Adrenal gland (tissue), 19 donors: ENCODE results near the gene POLE3. TPM values are rescaled to one million over a fixed set of nuclear protein-coding genes. Genes with fewer than 3 reads are reported as not detected.

ENCODE experiments used
- DNase-seq, 7 donors: peaks; one replicate each; pipeline ENCODE4 v3.0.0-alpha.2; 2019 to 2020
- H3K27ac ChIP-seq, 5 donors: fragments of 200-600 bp; sonication (generic) in 4 of 5; 1 replicate in 3 of 5; 2 replicates in 2 of 5; pipeline versions ENCODE4 v1.5.1 to v1.8.0; 2016 to 2020; ENCODE audit warnings: mild to moderate bottlenecking in 1 of 5
- H3K27me3 ChIP-seq: fragments of 200-600 bp; 2 replicates; pipeline ENCODE4 v1.8.0; 2021
- H3K36me3 ChIP-seq, 2 donors: fragments of 200-600 bp; replicated peaks in 1 of 2; 1 replicate in 1 of 2; 2 replicates in 1 of 2; pipeline versions ENCODE4 v1.5.1 to v1.8.0; 2018 to 2022
- H3K4me1 ChIP-seq, 2 donors: fragments of 200-600 bp; replicated peaks in 1 of 2; 1 replicate in 1 of 2; 2 replicates in 1 of 2; pipeline versions ENCODE4 v1.5.1 to v1.8.0; 2018 to 2021
- H3K4me3 ChIP-seq, 4 donors: fragments of 200-600 bp; sonication (generic) in 3 of 4; one replicate each; pipeline ENCODE4 v1.5.1; 2016 to 2018
- H3K9me3 ChIP-seq, 3 donors: fragments of 200-600 bp; sonication (generic) in 1 of 3; replicated peaks in 1 of 3; 1 replicate in 2 of 3; 2 replicates in 1 of 3; pipeline versions ENCODE4 v1.5.1 to v1.8.0; 2016 to 2021
- POLR2A ChIP-seq, 2 donors: fragments of 450-650 bp; IDR thresholded peaks; one replicate each; pipeline ENCODE4 v1.6.1; 2017; ENCODE audit warnings: antibody characterized with exemption in 2 of 2, mild to moderate bottlenecking in 2 of 2, moderate library complexity in 1 of 2
- WGBS, 4 donors: extraction: QIAGEN DNeasy Blood & Tissue Kit in 2 of 4; methylation state at CpG; one replicate each; pipeline versions ENCODE4 v1.1.5 to v1.1.7; 2013 to 2017; 5-methylcytosine and 5-hydroxymethylcytosine counted together
- intact Hi-C, 2 donors: fragments of 100-400 bp; cut with DNase I; formaldehyde crosslinking; loops; one replicate each; pipeline versions ENCODE4 v1.14.1 to v1.15.0; 2022 to 2023
- long read RNA-seq, 10 donors: library from polyadenylated mRNA in 3 of 10; unstranded in 2 of 10; stranded (forward) in 1 of 10; transcript quantifications; one replicate each; pipeline ENCODE4 v2.0.0 and lab custom pipeline, GENCODE V29; 2021 to 2026
- polyA plus RNA-seq, 3 donors: library from polyadenylated mRNA; stranded (reverse); fragments of 200-250 nt in 2 of 3; fragments of 350-450 nt in 1 of 3; fragmentation: Illumina TruSeq in 1 of 3; extraction: RNeasy Lipid Tissue Mini Kit (QIAGEN cat#74804) in 1 of 3; gene quantifications; one replicate each; pipeline ENCODE4 v1.2.3, GENCODE V29; 2013 to 2014
- total RNA-seq, 9 donors: library from RNA; depleted of rRNA in 4 of 9; stranded (reverse); fragments of >200 nt in 4 of 9; fragments of 120-200 nt in 1 of 9; fragmentation: NEBNext Ultra II Directional in 1 of 9; extraction: Animal tissue kit (Norgen Biotek cat#: 25700) in 1 of 9; gene quantifications; one replicate each; pipeline versions ENCODE4 v1.1.0 to v1.2.4, GENCODE V29; 2013 to 2023
- TF ChIP-seq, protein P1 (sequence below), 6 experiments: fragments of 450-650 bp in 4 of 6; fragments of 200-600 bp in 2 of 6; sonication (generic) in 1 of 6; IDR thresholded peaks; 1 replicate in 5 of 6; 2 replicates in 1 of 6; pipeline versions ENCODE4 v1.5.1 to v1.8.0; 2016 to 2021; ENCODE audit warnings: antibody characterized with exemption in 6 of 6, mild to moderate bottlenecking in 2 of 6, moderate library complexity in 1 of 6
- donor health status: healthy with polysubstance abuse.
- donor health status: Bipolar disorder and iron deficiency.
- donor health status: DM: yes; HTN: yes; CAD: no.
- donor health status: DM: no; HTN: no; CAD: no.
- donor health status: DM: no; HTN: no; CAD: no.
- donor health status: DM: yes; HTN: yes; CAD: no.

The POLE3 gene
- total RNA-seq (10 to 100 TPM; 40.2 to 73.5 (median 43.5) TPM), polyA plus RNA-seq (10 to 100 TPM; 14.9 to 79.1 (median 23.6) TPM)
- long read RNA-seq, donor 1, transcript POLE3-201 (4 exons, 2,109 nt) = major isoform, 34 of 34 reads
- long read RNA-seq, donor 1, partial matches to known transcripts = 0 of 34 reads
- long read RNA-seq, donor 1, other reads (novel, unspliced or antisense) = 0 of 34 reads
- long read RNA-seq, donor 2, transcript POLE3-201 (4 exons, 2,109 nt) = major isoform, 12 of 13 reads
- long read RNA-seq, donor 2, partial matches to known transcripts = 0 of 13 reads
- long read RNA-seq, donor 2, other reads (novel, unspliced or antisense) = 0 of 13 reads
- long read RNA-seq, donor 3, transcript POLE3-201 (4 exons, 2,109 nt) = major isoform, 25 of 39 reads
- long read RNA-seq, donor 3, partial matches to known transcripts = 13 of 39 reads
- long read RNA-seq, donor 3, other reads (novel, unspliced or antisense) = 0 of 39 reads
- long read RNA-seq, donor 4, transcript POLE3-201 (4 exons, 2,109 nt) = major isoform, 33 of 37 reads
- long read RNA-seq, donor 4, partial matches to known transcripts = 0 of 37 reads
- long read RNA-seq, donor 4, other reads (novel, unspliced or antisense) = 2 of 37 reads
- long read RNA-seq, donor 5, transcript POLE3-201 (4 exons, 2,109 nt) = major isoform, 71 of 72 reads
- long read RNA-seq, donor 5, partial matches to known transcripts = 1 of 72 reads
- long read RNA-seq, donor 5, other reads (novel, unspliced or antisense) = 0 of 72 reads
- long read RNA-seq, donor 6, transcript POLE3-201 (4 exons, 2,109 nt) = major isoform, 17 of 20 reads
- long read RNA-seq, donor 6, partial matches to known transcripts = 1 of 20 reads
- long read RNA-seq, donor 6, other reads (novel, unspliced or antisense) = 1 of 20 reads
- long read RNA-seq, donor 7, transcript POLE3-201 (4 exons, 2,109 nt) = major isoform, 10 of 12 reads
- long read RNA-seq, donor 7, partial matches to known transcripts = 0 of 12 reads
- long read RNA-seq, donor 7, other reads (novel, unspliced or antisense) = 0 of 12 reads
- long read RNA-seq, donor 8, transcript POLE3-201 (4 exons, 2,109 nt) = major isoform, 30 of 32 reads
- long read RNA-seq, donor 8, partial matches to known transcripts = 0 of 32 reads
- long read RNA-seq, donor 8, other reads (novel, unspliced or antisense) = 0 of 32 reads
- long read RNA-seq, donor 9, transcript POLE3-201 (4 exons, 2,109 nt) = major isoform, 19 of 19 reads
- long read RNA-seq, donor 9, partial matches to known transcripts = 0 of 19 reads
- long read RNA-seq, donor 9, other reads (novel, unspliced or antisense) = 0 of 19 reads
- long read RNA-seq, donor 10, transcript POLE3-201 (4 exons, 2,109 nt) = major isoform, 10 of 11 reads
- long read RNA-seq, donor 10, partial matches to known transcripts = 0 of 11 reads
- long read RNA-seq, donor 10, other reads (novel, unspliced or antisense) = 0 of 11 reads

GRCh38 chr9:113410207-113410864 lies at the start of gene POLE3, which contains the start of gene C9orf43:
Gene POLE3, minus strand, starts transcription at chr9:113410675. Its CDS starts 382 bp downstream, at chr9:113410293.
Gene C9orf43, plus strand, starts transcription at chr9:113410747. Its CDS starts 2,747 bp downstream, at chr9:113413494.
- peak; percentile 93 to 98 (median 96) for DNase-seq
- intact Hi-C loops = no loop called here
- 0 to 1% (median 1%) methylated on average over 22 to 61 of the region's 61 CpGs for WGBS, 4 donors
- TF ChIP-seq POLR2A (IDR thresholded peaks at IDR 0.05) = peak; percentile 75 to 91
- TF ChIP-seq, protein P1, sequence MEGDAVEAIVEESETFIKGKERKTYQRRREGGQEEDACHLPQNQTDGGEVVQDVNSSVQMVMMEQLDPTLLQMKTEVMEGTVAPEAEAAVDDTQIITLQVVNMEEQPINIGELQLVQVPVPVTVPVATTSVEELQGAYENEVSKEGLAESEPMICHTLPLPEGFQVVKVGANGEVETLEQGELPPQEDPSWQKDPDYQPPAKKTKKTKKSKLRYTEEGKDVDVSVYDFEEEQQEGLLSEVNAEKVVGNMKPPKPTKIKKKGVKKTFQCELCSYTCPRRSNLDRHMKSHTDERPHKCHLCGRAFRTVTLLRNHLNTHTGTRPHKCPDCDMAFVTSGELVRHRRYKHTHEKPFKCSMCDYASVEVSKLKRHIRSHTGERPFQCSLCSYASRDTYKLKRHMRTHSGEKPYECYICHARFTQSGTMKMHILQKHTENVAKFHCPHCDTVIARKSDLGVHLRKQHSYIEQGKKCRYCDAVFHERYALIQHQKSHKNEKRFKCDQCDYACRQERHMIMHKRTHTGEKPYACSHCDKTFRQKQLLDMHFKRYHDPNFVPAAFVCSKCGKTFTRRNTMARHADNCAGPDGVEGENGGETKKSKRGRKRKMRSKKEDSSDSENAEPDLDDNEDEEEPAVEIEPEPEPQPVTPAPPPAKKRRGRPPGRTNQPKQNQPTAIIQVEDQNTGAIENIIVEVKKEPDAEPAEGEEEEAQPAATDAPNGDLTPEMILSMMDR (IDR thresholded peaks at IDR 0.05) = peak in 2 of 6 experiments; percentile 8 to 18
- Histone ChIP-seq H3K9me3 (no peaks in the 10 kb centered on the region), H3K36me3 (peaks cover 0 to 20% of the 10 kb centered on the region in 2 donors), H3K27ac (peak within 1 kb of the TSS; percentile 69 to 97 (median 94)), H3K4me1 (peaks cover 0 to 22% of the 10 kb centered on the region in 2 donors), H3K4me3 (peak within 1 kb of the TSS; percentile 44 to 96 (median 68)), H3K27me3 (no peaks in the 10 kb centered on the region)

DNA sequence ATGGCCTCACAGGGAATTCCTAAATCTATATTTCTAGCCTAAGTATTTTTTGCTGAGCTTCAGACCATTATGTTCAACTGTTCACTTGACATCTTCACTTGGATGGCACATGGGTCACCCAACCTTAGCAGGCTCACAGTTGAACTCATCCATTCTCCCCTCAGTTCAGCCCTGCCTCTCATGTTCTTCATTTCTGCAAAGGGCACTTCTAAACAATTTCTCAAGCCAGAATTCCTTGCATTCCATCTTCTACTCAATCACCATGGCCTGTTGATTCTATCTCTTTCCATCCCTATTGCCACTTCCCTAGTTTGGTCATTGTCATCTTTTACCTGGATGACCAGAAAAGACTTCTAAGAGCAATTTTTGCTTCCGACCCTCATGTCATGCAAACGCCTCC lies 45.8 kb upstream of the POLE3 start:
- Histone ChIP-seq H3K9me3 (no peaks in the 10 kb centered on the region), H3K27ac (peak overlapping the region in 3 of 5 donors; percentile 76 to 88 (median 85)), H3K36me3 (no peaks in the 10 kb centered on the region), H3K4me1 (peaks cover 5 to 28% of the 10 kb centered on the region in 2 donors), H3K4me3 (no peak overlapping the region), H3K27me3 (no peaks in the 10 kb centered on the region)
- intact Hi-C loops = no loop called here
- WGBS, 4 donors = 97 to 98% (median 98%) methylated on average over 2 of the region's 2 CpGs
- DNase-seq = no peak
- TF ChIP-seq, protein P1 (IDR thresholded peaks at IDR 0.05) = no peak
- TF ChIP-seq POLR2A (IDR thresholded peaks at IDR 0.05) = no peak

GRCh38 chr9:113454914-113455761 lies 44.7 kb upstream of the POLE3 start:
- TF ChIP-seq, protein P1 (IDR thresholded peaks at IDR 0.05) = no peak
- peak in 1 of 2 donors; percentile 17 for TF ChIP-seq POLR2A (IDR thresholded peaks at IDR 0.05)
- H3K36me3 ChIP-seq = no peaks in the 10 kb centered on the region
- intact Hi-C loops = no loop called here
- WGBS, 4 donors = 32 to 40% (median 37%) methylated on average over 5 of the region's 5 CpGs
- peak overlapping the region; percentile 76 to 88 (median 85) for H3K27ac ChIP-seq
- no peaks in the 10 kb centered on the region for H3K9me3 ChIP-seq
- H3K4me3 ChIP-seq = no peak overlapping the region
- DNase-seq = peak; percentile 39 to 89 (median 84)
- peaks cover 5 to 28% of the 10 kb centered on the region in 2 donors for H3K4me1 ChIP-seq
- no peaks in the 10 kb centered on the region for H3K27me3 ChIP-seq
